ENCODE results near the gene DNAAF8.

Gene DNAAF8

DNA sequence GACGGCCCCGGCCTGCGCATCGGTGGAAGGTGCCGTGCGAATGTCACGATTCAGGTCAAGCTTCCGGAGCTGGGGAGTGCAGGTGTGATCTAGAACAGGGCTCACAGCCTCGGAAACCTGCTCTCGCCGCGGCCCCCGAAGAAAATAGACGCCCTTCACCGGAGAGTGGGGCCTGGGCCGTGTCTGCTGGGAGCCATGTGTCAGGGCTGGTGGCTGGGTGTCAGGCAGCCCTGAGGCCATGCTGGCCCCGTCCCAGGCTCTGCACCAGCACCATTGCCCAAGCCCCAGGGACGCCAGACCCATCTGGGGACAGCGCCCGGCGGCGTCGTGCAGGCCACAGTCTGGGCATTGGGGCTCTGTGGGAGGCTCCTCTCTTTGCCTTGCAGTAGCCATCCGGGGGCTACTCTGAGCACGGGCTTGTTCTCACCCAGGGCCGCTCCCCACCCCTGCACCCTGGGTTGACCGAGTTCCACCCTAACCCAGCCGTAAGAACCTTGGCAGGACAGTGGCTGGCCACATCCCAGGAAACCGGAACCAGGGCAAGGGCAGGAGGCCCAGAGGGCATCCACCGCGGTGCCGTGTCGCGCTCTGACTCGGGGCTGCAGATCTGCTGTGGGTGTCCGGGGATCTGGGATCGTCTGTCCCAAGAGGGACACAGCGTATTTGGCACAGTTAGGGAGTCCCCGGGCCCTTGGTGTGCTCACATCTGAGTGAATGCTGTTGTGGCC is 46.2 kb upstream of the DNAAF8 start:
- no peak for TF ChIP-seq EZH2 (IDR thresholded peaks at IDR 0.05; ENCODE audit: borderline replicate concordance, low read depth, low read length, severe bottlenecking)
- TF ChIP-seq, protein P1, sequence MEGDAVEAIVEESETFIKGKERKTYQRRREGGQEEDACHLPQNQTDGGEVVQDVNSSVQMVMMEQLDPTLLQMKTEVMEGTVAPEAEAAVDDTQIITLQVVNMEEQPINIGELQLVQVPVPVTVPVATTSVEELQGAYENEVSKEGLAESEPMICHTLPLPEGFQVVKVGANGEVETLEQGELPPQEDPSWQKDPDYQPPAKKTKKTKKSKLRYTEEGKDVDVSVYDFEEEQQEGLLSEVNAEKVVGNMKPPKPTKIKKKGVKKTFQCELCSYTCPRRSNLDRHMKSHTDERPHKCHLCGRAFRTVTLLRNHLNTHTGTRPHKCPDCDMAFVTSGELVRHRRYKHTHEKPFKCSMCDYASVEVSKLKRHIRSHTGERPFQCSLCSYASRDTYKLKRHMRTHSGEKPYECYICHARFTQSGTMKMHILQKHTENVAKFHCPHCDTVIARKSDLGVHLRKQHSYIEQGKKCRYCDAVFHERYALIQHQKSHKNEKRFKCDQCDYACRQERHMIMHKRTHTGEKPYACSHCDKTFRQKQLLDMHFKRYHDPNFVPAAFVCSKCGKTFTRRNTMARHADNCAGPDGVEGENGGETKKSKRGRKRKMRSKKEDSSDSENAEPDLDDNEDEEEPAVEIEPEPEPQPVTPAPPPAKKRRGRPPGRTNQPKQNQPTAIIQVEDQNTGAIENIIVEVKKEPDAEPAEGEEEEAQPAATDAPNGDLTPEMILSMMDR (IDR thresholded peaks at IDR 0.05; ENCODE audit: borderline replicate concordance, extremely low read depth, low read length, poor library complexity, severe bottlenecking): no peak
- no peak overlapping the region for H2AFZ ChIP-seq (ENCODE audit: low read depth, low read length)
- DNase-seq: no peak
- ATAC-seq (ENCODE audit: insufficient read depth, low read depth): no peak
- H3K4me1 ChIP-seq (ENCODE audit: insufficient read depth, low read length): peaks cover 10% of the 10 kb centered on the region
- H3K27ac ChIP-seq (ENCODE audit: low read length): no peak overlapping the region
- H3K36me3 ChIP-seq (ENCODE audit: insufficient read depth, low read length): peaks cover 47% of the 10 kb centered on the region
- H3K9me3 ChIP-seq (ENCODE audit: insufficient read depth, low read length, severe bottlenecking): no peaks in the 10 kb centered on the region
- no peak overlapping the region for H3K9ac ChIP-seq (ENCODE audit: low read depth, low read length)
- H3K4me2 ChIP-seq (ENCODE audit: insufficient read depth, low read length): no peak overlapping the region
- no peak overlapping the region for H3K4me3 ChIP-seq (ENCODE audit: low read depth in 1 of 2, low read length in 2 of 2)
- no peaks in the 10 kb centered on the region; the same call in none of the 2 replicates for H4K20me1 ChIP-seq (ENCODE audit: insufficient read depth, low read length)
- no peaks in the 10 kb centered on the region for H3K27me3 ChIP-seq (ENCODE audit: insufficient read depth, low read length, poor library complexity)
- no peaks in the 10 kb centered on the region for H3K79me2 ChIP-seq (ENCODE audit: insufficient read depth, low read length)

DNA sequence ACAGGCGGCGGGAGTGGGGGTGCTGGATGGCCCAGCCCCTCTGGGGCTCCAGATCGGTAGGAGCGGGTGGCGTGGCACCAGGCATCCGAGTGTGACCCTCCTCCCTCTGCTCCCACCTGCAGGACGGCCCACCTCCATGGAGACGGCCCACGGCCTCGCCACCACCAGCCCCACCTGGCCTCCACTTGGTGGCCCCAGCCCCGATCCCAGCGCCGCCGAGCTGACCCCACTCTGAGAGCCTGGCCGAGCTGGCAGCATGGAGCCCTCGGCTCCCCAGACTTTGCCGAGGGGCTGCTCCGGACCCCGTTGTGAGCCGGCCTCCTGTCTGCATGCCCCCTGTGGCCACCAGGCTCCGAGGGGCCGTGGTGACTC is 45.7 kb upstream of the DNAAF8 start:
- H3K4me2 ChIP-seq (ENCODE audit: insufficient read depth, low read length): no peak overlapping the region
- H3K4me1 ChIP-seq (ENCODE audit: insufficient read depth, low read length): peaks cover 11% of the 10 kb centered on the region
- H3K27ac ChIP-seq (ENCODE audit: low read length): no peak overlapping the region
- DNase-seq (no peak), ATAC-seq (ENCODE audit: insufficient read depth, low read depth) (no peak)
- H3K27me3 ChIP-seq (ENCODE audit: insufficient read depth, low read length, poor library complexity): no peaks in the 10 kb centered on the region
- no peak overlapping the region for H3K9ac ChIP-seq (ENCODE audit: low read depth, low read length)
- H3K79me2 ChIP-seq (ENCODE audit: insufficient read depth, low read length): peaks cover 1% of the 10 kb centered on the region
- no peaks in the 10 kb centered on the region; the same call in none of the 2 replicates for H4K20me1 ChIP-seq (ENCODE audit: insufficient read depth, low read length)
- no peak overlapping the region for H2AFZ ChIP-seq (ENCODE audit: low read depth, low read length)
- no peaks in the 10 kb centered on the region for H3K9me3 ChIP-seq (ENCODE audit: insufficient read depth, low read length, severe bottlenecking)
- TF ChIP-seq EZH2 (IDR thresholded peaks at IDR 0.05; ENCODE audit: borderline replicate concordance, low read depth, low read length, severe bottlenecking): no peak
- TF ChIP-seq, protein P1 (IDR thresholded peaks at IDR 0.05; ENCODE audit: borderline replicate concordance, extremely low read depth, low read length, poor library complexity, severe bottlenecking): no peak
- no peak overlapping the region for H3K4me3 ChIP-seq (ENCODE audit: low read depth in 1 of 2, low read length in 2 of 2)
- H3K36me3 ChIP-seq (ENCODE audit: insufficient read depth, low read length): peaks cover 42% of the 10 kb centered on the region

DNA sequence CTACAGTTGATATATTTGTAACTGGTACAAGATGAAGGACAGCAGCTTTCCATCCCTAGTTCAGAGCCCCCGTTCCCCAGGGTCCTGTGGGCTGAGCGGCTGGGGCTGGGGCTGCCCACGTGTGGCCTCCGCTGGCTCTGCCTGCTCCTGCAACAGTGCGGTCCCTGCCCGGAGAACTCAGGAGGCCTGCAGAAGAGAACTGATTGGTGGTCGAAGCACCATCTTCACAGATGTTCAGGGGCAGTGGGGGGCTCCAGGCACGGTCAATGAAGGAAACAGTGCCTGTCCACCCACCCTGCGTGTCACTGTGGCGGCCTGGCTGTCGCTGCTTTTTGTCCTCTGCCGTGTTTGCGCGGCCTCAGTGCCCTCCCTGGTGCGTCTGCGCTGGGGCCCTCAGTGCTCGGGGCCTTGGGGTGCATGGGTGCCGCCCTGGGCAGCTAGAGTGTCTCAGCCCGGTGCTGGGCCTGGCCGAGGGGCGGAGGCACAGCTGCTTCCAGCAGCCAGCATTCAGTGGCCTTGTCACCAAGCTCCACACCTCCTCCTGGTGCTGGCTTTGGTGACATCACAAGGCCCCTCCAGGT is 45.2 kb upstream of the DNAAF8 start:
- H3K9ac ChIP-seq (ENCODE audit: low read depth, low read length): no peak overlapping the region
- no peaks in the 10 kb centered on the region; the same call in none of the 2 replicates for H4K20me1 ChIP-seq (ENCODE audit: insufficient read depth, low read length)
- TF ChIP-seq, protein P1 (IDR thresholded peaks at IDR 0.05; ENCODE audit: borderline replicate concordance, extremely low read depth, low read length, poor library complexity, severe bottlenecking): no peak
- TF ChIP-seq EZH2 (IDR thresholded peaks at IDR 0.05; ENCODE audit: borderline replicate concordance, low read depth, low read length, severe bottlenecking): no peak
- H3K27me3 ChIP-seq (ENCODE audit: insufficient read depth, low read length, poor library complexity): no peaks in the 10 kb centered on the region
- H3K9me3 ChIP-seq (ENCODE audit: insufficient read depth, low read length, severe bottlenecking): no peaks in the 10 kb centered on the region
- H3K4me2 ChIP-seq (ENCODE audit: insufficient read depth, low read length): no peak overlapping the region
- ATAC-seq (ENCODE audit: insufficient read depth, low read depth) (no peak), DNase-seq (no peak)
- peaks cover 11% of the 10 kb centered on the region for H3K4me1 ChIP-seq (ENCODE audit: insufficient read depth, low read length)
- H3K4me3 ChIP-seq (ENCODE audit: low read depth in 1 of 2, low read length in 2 of 2): no peak overlapping the region
- H3K79me2 ChIP-seq (ENCODE audit: insufficient read depth, low read length): peaks cover 6% of the 10 kb centered on the region
- H2AFZ ChIP-seq (ENCODE audit: low read depth, low read length): no peak overlapping the region
- H3K27ac ChIP-seq (ENCODE audit: low read length): no peak overlapping the region
- peaks cover 37% of the 10 kb centered on the region for H3K36me3 ChIP-seq (ENCODE audit: insufficient read depth, low read length)

Data from DND-41 (cell line).